ENCODE measurements around the gene NXPE1.

The NXPE1 gene

GRCh38 chr11:114566276-114566675 is 6.6 kb upstream of the NXPE1 start:
- DNase-seq: no peak
- Histone ChIP-seq H3K36me3 (no peaks in the 10 kb centered on the region), H3K27me3 (ENCODE audit: insufficient read depth, low read depth, severe bottlenecking) (no peaks in the 10 kb centered on the region), H3K27ac (no peak overlapping the region), H3K4me3 (ENCODE audit: low read depth, low read length) (no peak overlapping the region), H3K9me3 (ENCODE audit: severe bottlenecking) (no peaks in the 10 kb centered on the region)
- no peak for TF ChIP-seq CTCF (IDR thresholded peaks at IDR 0.05; ENCODE audit: low read depth, low read length)

- no peak overlapping the region for H3K4me3 ChIP-seq (ENCODE audit: low read depth, low read length)
- no peaks in the 10 kb centered on the region for H3K27me3 ChIP-seq (ENCODE audit: insufficient read depth, low read depth, severe bottlenecking)
- H3K9me3 ChIP-seq (ENCODE audit: severe bottlenecking): no peaks in the 10 kb centered on the region
- TF ChIP-seq CTCF (IDR thresholded peaks at IDR 0.05; ENCODE audit: low read depth, low read length): no peak
- H3K27ac ChIP-seq: no peak overlapping the region
- DNase-seq: no peak
- H3K36me3 ChIP-seq: no peaks in the 10 kb centered on the region
Measured at GRCh38 chr11:114564831-114565230, 5.2 kb upstream of the NXPE1 start.

GRCh38 chr11:114563077-114563476 is 3.4 kb upstream of the NXPE1 start:
- no peak for DNase-seq
- Histone ChIP-seq H3K36me3 (no peaks in the 10 kb centered on the region), H3K4me3 (ENCODE audit: low read depth, low read length) (no peak overlapping the region), H3K27me3 (ENCODE audit: insufficient read depth, low read depth, severe bottlenecking) (no peaks in the 10 kb centered on the region), H3K27ac (no peak overlapping the region), H3K9me3 (ENCODE audit: severe bottlenecking) (no peaks in the 10 kb centered on the region)
- no peak for TF ChIP-seq CTCF (IDR thresholded peaks at IDR 0.05; ENCODE audit: low read depth, low read length)

GRCh38 chr11:114562166-114562916 is 2.7 kb upstream of the NXPE1 start:
- Histone ChIP-seq H3K4me3 (ENCODE audit: low read depth, low read length) (no peak overlapping the region), H3K36me3 (no peaks in the 10 kb centered on the region), H3K27me3 (ENCODE audit: insufficient read depth, low read depth, severe bottlenecking) (no peaks in the 10 kb centered on the region), H3K27ac (no peak overlapping the region), H3K9me3 (ENCODE audit: severe bottlenecking) (no peaks in the 10 kb centered on the region)
- TF ChIP-seq CTCF (IDR thresholded peaks at IDR 0.05; ENCODE audit: low read depth, low read length): no peak
- no peak for DNase-seq

- Histone ChIP-seq H3K4me3 (ENCODE audit: low read depth, low read length) (no peak overlapping the region), H3K9me3 (ENCODE audit: severe bottlenecking) (no peaks in the 10 kb centered on the region), H3K36me3 (no peaks in the 10 kb centered on the region), H3K27ac (no peak overlapping the region), H3K27me3 (ENCODE audit: insufficient read depth, low read depth, severe bottlenecking) (no peaks in the 10 kb centered on the region)
- no peak for DNase-seq
- no peak for TF ChIP-seq CTCF (IDR thresholded peaks at IDR 0.05; ENCODE audit: low read depth, low read length)
Measured at GRCh38 chr11:114556135-114556534, 3.5 kb downstream of the NXPE1 start.

- H3K9me3 ChIP-seq (ENCODE audit: severe bottlenecking): no peaks in the 10 kb centered on the region
- no peaks in the 10 kb centered on the region for H3K27me3 ChIP-seq (ENCODE audit: insufficient read depth, low read depth, severe bottlenecking)
- DNase-seq: no peak
- H3K4me3 ChIP-seq (ENCODE audit: low read depth, low read length): no peak overlapping the region
- H3K27ac ChIP-seq: no peak overlapping the region
- no peak for TF ChIP-seq CTCF (IDR thresholded peaks at IDR 0.05; ENCODE audit: low read depth, low read length)
- H3K36me3 ChIP-seq: no peaks in the 10 kb centered on the region
Measured at GRCh38 chr11:114553642-114554041, 6.0 kb downstream of the NXPE1 start.

Measured in WERI-Rb-1 (cell line).